Measurements from ENCODE around the gene ARF1.

ARF1 gene

GRCh38 chr1:228079013-228079412 is 3.5 kb upstream of the ARF1 start:
- DNase-seq (ENCODE audit: low read depth): no peak
- no peak for TF ChIP-seq CTCF (conservative IDR thresholded peaks at IDR 0.05; ENCODE audit: low read length)
- H3K4me3 ChIP-seq (ENCODE audit: low read length): no peak overlapping the region

- no peak for TF ChIP-seq CTCF (conservative IDR thresholded peaks at IDR 0.05; ENCODE audit: low read length)
- no peak overlapping the region for H3K4me3 ChIP-seq (ENCODE audit: low read length)
Observed at GRCh38 chr1:228079601-228080263, 2.8 kb upstream of the ARF1 start.

GRCh38 chr1:228081144-228081543 is 1.4 kb upstream of the ARF1 start:
- peak overlapping the region; percentile 87 for H3K4me3 ChIP-seq (ENCODE audit: low read length)
- no peak for TF ChIP-seq CTCF (conservative IDR thresholded peaks at IDR 0.05; ENCODE audit: low read length)
- no peak for DNase-seq (ENCODE audit: low read depth)

More at GRCh38 chr1:228079601-228080263, 2.8 kb upstream of the ARF1 start:
- no peak for DNase-seq (ENCODE audit: low read depth)

GRCh38 chr1:228081578-228082213 is 812 bp upstream of the ARF1 start:
- H3K4me3 ChIP-seq (ENCODE audit: low read length): peak overlapping the region; percentile 87
- no peak for TF ChIP-seq CTCF (conservative IDR thresholded peaks at IDR 0.05; ENCODE audit: low read length)
- no peak for DNase-seq (ENCODE audit: low read depth)

- peak; percentile 62 for DNase-seq (ENCODE audit: low read depth)
- H3K4me3 ChIP-seq (ENCODE audit: low read length): peak overlapping the region; percentile 99
- no peak for TF ChIP-seq CTCF (conservative IDR thresholded peaks at IDR 0.05; ENCODE audit: low read length)
Observed at GRCh38 chr1:228082918-228083870, 686 bp downstream of the ARF1 start.

- TF ChIP-seq CTCF (conservative IDR thresholded peaks at IDR 0.05; ENCODE audit: low read length): no peak
- peak overlapping the region; percentile 99 for H3K4me3 ChIP-seq (ENCODE audit: low read length)
- peak; percentile 38 for DNase-seq (ENCODE audit: low read depth)
Observed at GRCh38 chr1:228083871-228084278, 1.4 kb downstream of the ARF1 start.
